K562 (cell line): Measurements from ENCODE around the gene FAM219A.

Source experiments
- CTCF ChIP-seq, 3 experiments: IDR thresholded peaks in 2 of 3; conservative IDR thresholded peaks in 1 of 3; 2 replicates each; pipeline ENCODE4 v1.5.1; 2011 to 2012; ENCODE audit warnings: low read length in 3 of 3, mild to moderate bottlenecking in 3 of 3, control low read depth in 2 of 3, improper control_type of control experiment in 1 of 3, inconsistent platforms in 1 of 3, low read depth in 1 of 3, mixed read lengths in 1 of 3, moderate library complexity in 1 of 3; ENCODE audit not compliant: insufficient read depth in 2 of 3
- GABPA ChIP-seq: fragments of 200-800 bp; sonication (Bioruptor generic); conservative IDR thresholded peaks from 2 replicates; pipeline ENCODE4 v1.6.1; 2016; ENCODE audit warnings: low read depth, missing genetic modification characterization, missing compliant biosample characterization
- NFYB ChIP-seq: IDR thresholded peaks from 2 replicates; pipeline ENCODE4 v1.6.1; 2011; ENCODE audit warnings: mild to moderate bottlenecking, moderate library complexity; ENCODE audit not compliant: insufficient read length; ENCODE audit errors: extremely low read depth
- POLR2A ChIP-seq: fragments of 450-650 bp; conservative IDR thresholded peaks from 2 replicates; pipeline ENCODE4 v1.6.1; 2016
- USF2 ChIP-seq: sonication (generic); formaldehyde crosslinking; IDR thresholded peaks from 2 replicates; pipeline ENCODE4 v1.5.0; 2020; ENCODE audit warnings: missing genetic modification reagents
- ZNF274 ChIP-seq: IDR thresholded peaks from 2 replicates; pipeline ENCODE4 v1.6.1; 2011; ENCODE audit warnings: low read depth, mild to moderate bottlenecking, low read length, moderate library complexity, borderline replicate concordance

- TF ChIP-seq GABPA (tag) = no peak
- TF ChIP-seq POLR2A = no peak
- no peak for TF ChIP-seq CTCF (IDR thresholded peaks at IDR 0.05 in 2 of 3, conservative IDR thresholded peaks at IDR 0.05 in 1 of 3; ENCODE audit: insufficient read depth in 2 of 3, low read depth in 1 of 3, low read length in 3 of 3)
- no peak for TF ChIP-seq USF2 (CRISPR knock-in tag)
- TF ChIP-seq NFYB = no peak
- no peak for TF ChIP-seq ZNF274
Observed at GRCh38 chr9:34349324-34349723, 109.0 kb downstream of the FAM219A start.
